WTC11 (cell line): ENCODE data around the gene DLG5. TPM values are rescaled to one million over a fixed set of nuclear protein-coding genes. Genes with fewer than 3 reads are reported as not detected.

Experiments
- ATAC-seq: fragments of 200-7000 bp; cut with Tn5 transposase; 2 replicates; pipeline ENCODE4 v1.10.0; 2021; ENCODE audit warnings: mild to moderate bottlenecking, moderate library complexity
- CTCF ChIA-PET: fragments of 300-600 bp; sonication (Branson Sonifier 250); formaldehyde crosslinking; loops from one replicate; lab custom pipeline; 2021; ENCODE audit warnings: antibody characterized with exemption; lab: Charles Lee
- POLR2A ChIA-PET: fragments of 350-600 bp; sonication (Branson Sonifier 250); formaldehyde crosslinking; loops from one replicate; lab custom pipeline; 2021; ENCODE audit warnings: antibody characterized with exemption; lab: Charles Lee
- DNase-seq: peaks from one replicate; pipeline ENCODE4 v3.0.0; 2021; ENCODE audit warnings: low spot score
- H3K27ac Mint-ChIP-seq: 2 replicates; pipeline ENCODE4 v1.8.0; 2021; ENCODE audit warnings: mixed read lengths
- H3K27me3 Mint-ChIP-seq: 2 replicates; pipeline ENCODE4 v1.8.0; 2021; ENCODE audit warnings: low read depth, mild to moderate bottlenecking, moderate library complexity, mixed read lengths
- H3K36me3 Mint-ChIP-seq: 2 replicates; pipeline ENCODE4 v1.8.0; 2021; ENCODE audit warnings: mixed read lengths
- H3K4me1 Mint-ChIP-seq: 2 replicates; pipeline ENCODE4 v1.8.0; 2022; ENCODE audit warnings: mixed read lengths
- H3K4me3 Mint-ChIP-seq: 2 replicates; pipeline ENCODE4 v1.8.0; 2021; ENCODE audit warnings: mild to moderate bottlenecking, moderate library complexity, mixed read lengths
- H3K9me3 Mint-ChIP-seq: 2 replicates; pipeline ENCODE4 v1.8.0; 2021; ENCODE audit warnings: mixed read lengths
- ELF4 ChIP-seq: sonication (generic); formaldehyde crosslinking; IDR thresholded peaks from 2 replicates; pipeline ENCODE4 v1.8.1; 2022; ENCODE audit warnings: low read depth, mild to moderate bottlenecking, moderate library complexity, missing genetic modification reagents
- ESRRA ChIP-seq: sonication (generic); formaldehyde crosslinking; IDR thresholded peaks from 2 replicates; pipeline ENCODE4 v1.8.1; 2022; ENCODE audit warnings: mild to moderate bottlenecking, missing genetic modification reagents, borderline replicate concordance
- FOXP1 ChIP-seq: sonication (generic); formaldehyde crosslinking; IDR thresholded peaks from 2 replicates; pipeline ENCODE4 v1.8.0; 2022; ENCODE audit warnings: missing genetic modification reagents, mild to moderate bottlenecking, moderate library complexity, borderline replicate concordance
- GTF2I ChIP-seq: fragments of 250-450 bp; sonication (Bioruptor Pico); conservative IDR thresholded peaks from 2 replicates; pipeline ENCODE4 v1.4.0; 2021; ENCODE audit warnings: mild to moderate bottlenecking
- KAT7 ChIP-seq: sonication (generic); formaldehyde crosslinking; IDR thresholded peaks from 2 replicates; pipeline ENCODE4 v1.8.1; 2023; ENCODE audit warnings: missing genetic modification reagents, mild to moderate bottlenecking, borderline replicate concordance
- NFYB ChIP-seq: sonication (generic); formaldehyde crosslinking; conservative IDR thresholded peaks from 2 replicates; pipeline ENCODE4 v1.8.0; 2022; ENCODE audit warnings: low read depth, missing genetic modification reagents
- NR2C2 ChIP-seq: sonication (generic); formaldehyde crosslinking; IDR thresholded peaks from 2 replicates; pipeline ENCODE4 v1.8.0; 2022; ENCODE audit warnings: mild to moderate bottlenecking, missing genetic modification reagents
- PRRX2 ChIP-seq: fragments of 250-450 bp; sonication (Bioruptor Pico); IDR thresholded peaks from 2 replicates; pipeline ENCODE4 v1.8.0; 2021; ENCODE audit warnings: mild to moderate bottlenecking
- RORB ChIP-seq: fragments of 250-450 bp; sonication (Bioruptor Pico); IDR thresholded peaks from 2 replicates; pipeline ENCODE4 v1.9.0; 2021; ENCODE audit warnings: mild to moderate bottlenecking
- SOX15 ChIP-seq: fragments of 250-450 bp; sonication (Bioruptor Pico); IDR thresholded peaks from 2 replicates; pipeline ENCODE4 v1.9.0; 2021; ENCODE audit warnings: mild to moderate bottlenecking
- TEAD1 ChIP-seq: sonication (generic); formaldehyde crosslinking; IDR thresholded peaks from 2 replicates; pipeline ENCODE4 v1.8.0; 2022; ENCODE audit warnings: mild to moderate bottlenecking, missing genetic modification reagents
- ZNF416 ChIP-seq: fragments of 250-450 bp; sonication (Bioruptor Pico); IDR thresholded peaks from 2 replicates; pipeline ENCODE4 v1.9.0; 2021; ENCODE audit warnings: mild to moderate bottlenecking, inconsistent platforms
- total RNA-seq: library from RNA; stranded (reverse); gene quantifications from 3 replicates; pipeline ENCODE4 v1.2.3, GENCODE V29; 2021
- TF ChIP-seq, protein P1 (sequence below): sonication (generic); formaldehyde crosslinking; IDR thresholded peaks from 2 replicates; pipeline ENCODE4 v1.8.1; 2023; ENCODE audit warnings: mild to moderate bottlenecking, moderate library complexity, missing genetic modification reagents
- TF ChIP-seq, protein P2 (sequence below): fragments of 250-450 bp; sonication (Bioruptor Pico); IDR thresholded peaks from 2 replicates; pipeline ENCODE4 v1.9.0; 2021; ENCODE audit warnings: mild to moderate bottlenecking
- TF ChIP-seq, protein P3 (sequence below): sonication (generic); formaldehyde crosslinking; IDR thresholded peaks from 2 replicates; pipeline ENCODE4 v1.8.0; 2023; ENCODE audit warnings: missing genetic modification reagents
- TF ChIP-seq, protein P4 (sequence below): sonication (generic); formaldehyde crosslinking; IDR thresholded peaks from 2 replicates; pipeline ENCODE4 v1.8.0; 2023; ENCODE audit warnings: mild to moderate bottlenecking, missing genetic modification reagents
- TF ChIP-seq, protein P5 (sequence below): sonication (generic); formaldehyde crosslinking; IDR thresholded peaks from 2 replicates; pipeline ENCODE4 v1.8.1; 2023; ENCODE audit warnings: mild to moderate bottlenecking, missing genetic modification reagents, moderate library complexity
- TF ChIP-seq, protein P6 (sequence below): sonication (generic); formaldehyde crosslinking; IDR thresholded peaks from 2 replicates; pipeline ENCODE4 v1.8.1; 2022; ENCODE audit warnings: mild to moderate bottlenecking, moderate library complexity, missing genetic modification reagents
- TF ChIP-seq, protein P7 (sequence below): sonication (generic); formaldehyde crosslinking; IDR thresholded peaks from 2 replicates; pipeline ENCODE4 v1.8.0; 2022; ENCODE audit warnings: mild to moderate bottlenecking, missing genetic modification reagents
- TF ChIP-seq, protein P8 (sequence below): fragments of 250-450 bp; sonication (Bioruptor Pico); IDR thresholded peaks from 2 replicates; pipeline ENCODE4 v1.9.0; 2021; ENCODE audit warnings: mild to moderate bottlenecking

The DLG5 gene
- total RNA-seq, 1 experiment from 2014 or later, result 65.5 TPM

DNA sequence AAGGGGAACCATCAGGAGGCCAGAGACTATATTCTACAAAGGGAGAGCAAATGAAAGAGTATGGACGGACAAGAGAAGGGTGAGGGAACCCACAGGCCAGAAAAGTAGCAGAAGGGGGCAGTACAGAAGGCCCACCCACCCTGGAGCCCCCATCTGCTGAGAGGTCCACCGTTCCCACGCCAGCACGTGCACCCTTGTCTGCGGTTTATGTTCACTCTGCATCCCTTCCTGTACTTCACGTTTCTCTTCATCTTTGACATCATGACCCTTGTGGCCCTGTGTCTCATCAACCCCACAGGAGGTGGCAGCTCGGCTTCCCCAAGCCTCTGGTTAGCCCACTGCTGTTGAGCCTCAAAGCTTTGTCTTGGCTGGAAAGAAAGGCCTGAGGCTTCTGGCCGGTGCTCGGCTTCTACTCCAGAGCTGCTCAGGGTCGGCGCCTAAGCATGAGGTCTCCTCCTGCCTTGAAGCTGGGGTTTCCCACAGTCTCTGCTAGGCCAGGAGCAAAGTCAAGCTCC is 138.0 kb downstream of the DLG5 start (continued):
- TF ChIP-seq, protein P1, sequence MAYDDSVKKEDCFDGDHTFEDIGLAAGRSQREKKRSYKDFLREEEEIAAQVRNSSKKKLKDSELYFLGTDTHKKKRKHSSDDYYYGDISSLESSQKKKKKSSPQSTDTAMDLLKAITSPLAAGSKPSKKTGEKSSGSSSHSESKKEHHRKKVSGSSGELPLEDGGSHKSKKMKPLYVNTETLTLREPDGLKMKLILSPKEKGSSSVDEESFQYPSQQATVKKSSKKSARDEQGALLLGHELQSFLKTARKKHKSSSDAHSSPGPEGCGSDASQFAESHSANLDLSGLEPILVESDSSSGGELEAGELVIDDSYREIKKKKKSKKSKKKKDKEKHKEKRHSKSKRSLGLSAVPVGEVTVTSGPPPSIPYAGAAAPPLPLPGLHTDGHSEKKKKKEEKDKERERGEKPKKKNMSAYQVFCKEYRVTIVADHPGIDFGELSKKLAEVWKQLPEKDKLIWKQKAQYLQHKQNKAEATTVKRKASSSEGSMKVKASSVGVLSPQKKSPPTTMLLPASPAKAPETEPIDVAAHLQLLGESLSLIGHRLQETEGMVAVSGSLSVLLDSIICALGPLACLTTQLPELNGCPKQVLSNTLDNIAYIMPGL, result no peak
- no peak for TF ChIP-seq PRRX2
- TF ChIP-seq, protein P2, sequence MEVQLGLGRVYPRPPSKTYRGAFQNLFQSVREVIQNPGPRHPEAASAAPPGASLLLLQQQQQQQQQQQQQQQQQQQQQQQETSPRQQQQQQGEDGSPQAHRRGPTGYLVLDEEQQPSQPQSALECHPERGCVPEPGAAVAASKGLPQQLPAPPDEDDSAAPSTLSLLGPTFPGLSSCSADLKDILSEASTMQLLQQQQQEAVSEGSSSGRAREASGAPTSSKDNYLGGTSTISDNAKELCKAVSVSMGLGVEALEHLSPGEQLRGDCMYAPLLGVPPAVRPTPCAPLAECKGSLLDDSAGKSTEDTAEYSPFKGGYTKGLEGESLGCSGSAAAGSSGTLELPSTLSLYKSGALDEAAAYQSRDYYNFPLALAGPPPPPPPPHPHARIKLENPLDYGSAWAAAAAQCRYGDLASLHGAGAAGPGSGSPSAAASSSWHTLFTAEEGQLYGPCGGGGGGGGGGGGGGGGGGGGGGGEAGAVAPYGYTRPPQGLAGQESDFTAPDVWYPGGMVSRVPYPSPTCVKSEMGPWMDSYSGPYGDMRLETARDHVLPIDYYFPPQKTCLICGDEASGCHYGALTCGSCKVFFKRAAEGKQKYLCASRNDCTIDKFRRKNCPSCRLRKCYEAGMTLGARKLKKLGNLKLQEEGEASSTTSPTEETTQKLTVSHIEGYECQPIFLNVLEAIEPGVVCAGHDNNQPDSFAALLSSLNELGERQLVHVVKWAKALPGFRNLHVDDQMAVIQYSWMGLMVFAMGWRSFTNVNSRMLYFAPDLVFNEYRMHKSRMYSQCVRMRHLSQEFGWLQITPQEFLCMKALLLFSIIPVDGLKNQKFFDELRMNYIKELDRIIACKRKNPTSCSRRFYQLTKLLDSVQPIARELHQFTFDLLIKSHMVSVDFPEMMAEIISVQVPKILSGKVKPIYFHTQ, result no peak
- TF ChIP-seq, protein P3, sequence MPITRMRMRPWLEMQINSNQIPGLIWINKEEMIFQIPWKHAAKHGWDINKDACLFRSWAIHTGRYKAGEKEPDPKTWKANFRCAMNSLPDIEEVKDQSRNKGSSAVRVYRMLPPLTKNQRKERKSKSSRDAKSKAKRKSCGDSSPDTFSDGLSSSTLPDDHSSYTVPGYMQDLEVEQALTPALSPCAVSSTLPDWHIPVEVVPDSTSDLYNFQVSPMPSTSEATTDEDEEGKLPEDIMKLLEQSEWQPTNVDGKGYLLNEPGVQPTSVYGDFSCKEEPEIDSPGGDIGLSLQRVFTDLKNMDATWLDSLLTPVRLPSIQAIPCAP (CRISPR knock-in tag), result no peak
- no peak for TF ChIP-seq ESRRA
- no peak for TF ChIP-seq NR2C2 (CRISPR knock-in tag)
- no peak for TF ChIP-seq NFYB (CRISPR knock-in tag)

DNA sequence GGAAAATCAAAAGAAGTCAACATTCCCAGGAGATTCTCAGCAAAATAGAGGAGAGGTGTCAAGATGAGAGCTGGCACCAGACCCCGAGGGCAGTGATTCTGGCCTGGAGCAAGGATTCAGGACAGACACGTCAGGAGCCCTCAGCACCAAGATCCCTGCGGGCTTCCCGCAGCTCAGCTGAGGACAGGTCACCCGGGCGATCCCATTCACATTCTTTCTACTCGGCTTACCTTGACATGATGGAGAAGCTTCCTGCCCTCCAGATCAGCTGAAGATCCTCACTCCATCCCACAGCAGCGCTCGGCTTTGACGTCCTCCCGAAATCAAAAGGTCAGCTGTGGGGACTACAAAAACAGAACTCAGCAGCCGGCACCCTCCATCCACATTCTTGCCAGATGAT is 139.1 kb downstream of the DLG5 start:
- POLR2A ChIA-PET, result no interaction called here
- peaks cover 48% of the 10 kb centered on the region for H3K36me3 Mint-ChIP-seq
- CTCF ChIA-PET, result interaction anchor here (1.0 kb wide), 1 partner anchor 187 kb away, joined by 3 read pairs; no protein-coding TSS in a partner anchor
- no peak for TF ChIP-seq ZNF416 (CRISPR knock-in tag)
- TF ChIP-seq GTF2I, result no peak
- TF ChIP-seq TEAD1 (CRISPR knock-in tag), result no peak
- TF ChIP-seq, protein P4, sequence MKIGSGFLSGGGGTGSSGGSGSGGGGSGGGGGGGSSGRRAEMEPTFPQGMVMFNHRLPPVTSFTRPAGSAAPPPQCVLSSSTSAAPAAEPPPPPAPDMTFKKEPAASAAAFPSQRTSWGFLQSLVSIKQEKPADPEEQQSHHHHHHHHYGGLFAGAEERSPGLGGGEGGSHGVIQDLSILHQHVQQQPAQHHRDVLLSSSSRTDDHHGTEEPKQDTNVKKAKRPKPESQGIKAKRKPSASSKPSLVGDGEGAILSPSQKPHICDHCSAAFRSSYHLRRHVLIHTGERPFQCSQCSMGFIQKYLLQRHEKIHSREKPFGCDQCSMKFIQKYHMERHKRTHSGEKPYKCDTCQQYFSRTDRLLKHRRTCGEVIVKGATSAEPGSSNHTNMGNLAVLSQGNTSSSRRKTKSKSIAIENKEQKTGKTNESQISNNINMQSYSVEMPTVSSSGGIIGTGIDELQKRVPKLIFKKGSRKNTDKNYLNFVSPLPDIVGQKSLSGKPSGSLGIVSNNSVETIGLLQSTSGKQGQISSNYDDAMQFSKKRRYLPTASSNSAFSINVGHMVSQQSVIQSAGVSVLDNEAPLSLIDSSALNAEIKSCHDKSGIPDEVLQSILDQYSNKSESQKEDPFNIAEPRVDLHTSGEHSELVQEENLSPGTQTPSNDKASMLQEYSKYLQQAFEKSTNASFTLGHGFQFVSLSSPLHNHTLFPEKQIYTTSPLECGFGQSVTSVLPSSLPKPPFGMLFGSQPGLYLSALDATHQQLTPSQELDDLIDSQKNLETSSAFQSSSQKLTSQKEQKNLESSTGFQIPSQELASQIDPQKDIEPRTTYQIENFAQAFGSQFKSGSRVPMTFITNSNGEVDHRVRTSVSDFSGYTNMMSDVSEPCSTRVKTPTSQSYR (CRISPR knock-in tag), result no peak
- TF ChIP-seq, protein P5, sequence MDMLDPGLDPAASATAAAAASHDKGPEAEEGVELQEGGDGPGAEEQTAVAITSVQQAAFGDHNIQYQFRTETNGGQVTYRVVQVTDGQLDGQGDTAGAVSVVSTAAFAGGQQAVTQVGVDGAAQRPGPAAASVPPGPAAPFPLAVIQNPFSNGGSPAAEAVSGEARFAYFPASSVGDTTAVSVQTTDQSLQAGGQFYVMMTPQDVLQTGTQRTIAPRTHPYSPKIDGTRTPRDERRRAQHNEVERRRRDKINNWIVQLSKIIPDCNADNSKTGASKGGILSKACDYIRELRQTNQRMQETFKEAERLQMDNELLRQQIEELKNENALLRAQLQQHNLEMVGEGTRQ (CRISPR knock-in tag), result no peak
- TF ChIP-seq SOX15, result no peak
- TF ChIP-seq KAT7 (CRISPR knock-in tag), result no peak
- no peak for TF ChIP-seq ELF4
- TF ChIP-seq, all 79 proteins: peak for 0
- Mint-ChIP-seq H3K4me1 (no peaks in the 10 kb centered on the region), H3K27ac (no peak overlapping the region), H3K27me3 (no peaks in the 10 kb centered on the region), H3K4me3 (no peak overlapping the region), H3K9me3 (no peaks in the 10 kb centered on the region)
- ATAC-seq (no peak), DNase-seq (no peak)

DNA sequence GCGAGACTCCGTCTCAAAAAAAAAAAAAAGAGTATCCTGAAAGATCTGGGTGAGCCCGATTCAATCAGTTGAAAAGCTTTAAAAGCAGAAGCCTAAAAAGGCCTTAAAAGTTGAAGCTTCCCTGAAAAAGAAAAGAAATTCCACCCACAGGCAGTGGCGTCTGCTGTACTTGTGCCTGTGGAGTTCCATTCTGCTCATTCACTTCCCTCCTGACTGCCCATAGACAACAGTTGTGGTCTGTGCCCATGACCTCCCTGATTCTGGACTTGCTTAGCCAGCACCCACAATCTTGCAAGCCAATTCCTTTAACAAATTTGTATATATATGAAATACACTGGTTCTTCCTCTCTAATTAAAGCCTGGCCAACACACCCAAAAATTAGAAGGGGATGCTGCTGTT is 141.7 kb downstream of the DLG5 start:
- POLR2A ChIA-PET, result no interaction called here
- TF ChIP-seq, protein P6, sequence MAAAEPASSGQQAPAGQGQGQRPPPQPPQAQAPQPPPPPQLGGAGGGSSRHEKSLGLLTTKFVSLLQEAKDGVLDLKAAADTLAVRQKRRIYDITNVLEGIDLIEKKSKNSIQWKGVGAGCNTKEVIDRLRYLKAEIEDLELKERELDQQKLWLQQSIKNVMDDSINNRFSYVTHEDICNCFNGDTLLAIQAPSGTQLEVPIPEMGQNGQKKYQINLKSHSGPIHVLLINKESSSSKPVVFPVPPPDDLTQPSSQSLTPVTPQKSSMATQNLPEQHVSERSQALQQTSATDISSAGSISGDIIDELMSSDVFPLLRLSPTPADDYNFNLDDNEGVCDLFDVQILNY (CRISPR knock-in tag), result no peak
- TF ChIP-seq, protein P7, sequence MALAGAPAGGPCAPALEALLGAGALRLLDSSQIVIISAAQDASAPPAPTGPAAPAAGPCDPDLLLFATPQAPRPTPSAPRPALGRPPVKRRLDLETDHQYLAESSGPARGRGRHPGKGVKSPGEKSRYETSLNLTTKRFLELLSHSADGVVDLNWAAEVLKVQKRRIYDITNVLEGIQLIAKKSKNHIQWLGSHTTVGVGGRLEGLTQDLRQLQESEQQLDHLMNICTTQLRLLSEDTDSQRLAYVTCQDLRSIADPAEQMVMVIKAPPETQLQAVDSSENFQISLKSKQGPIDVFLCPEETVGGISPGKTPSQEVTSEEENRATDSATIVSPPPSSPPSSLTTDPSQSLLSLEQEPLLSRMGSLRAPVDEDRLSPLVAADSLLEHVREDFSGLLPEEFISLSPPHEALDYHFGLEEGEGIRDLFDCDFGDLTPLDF (CRISPR knock-in tag), result no peak
- TF ChIP-seq NR2C2 (CRISPR knock-in tag) (no peak), FOXP1 (CRISPR knock-in tag) (no peak), RORB (CRISPR knock-in tag) (no peak)
- TF ChIP-seq, protein P8, sequence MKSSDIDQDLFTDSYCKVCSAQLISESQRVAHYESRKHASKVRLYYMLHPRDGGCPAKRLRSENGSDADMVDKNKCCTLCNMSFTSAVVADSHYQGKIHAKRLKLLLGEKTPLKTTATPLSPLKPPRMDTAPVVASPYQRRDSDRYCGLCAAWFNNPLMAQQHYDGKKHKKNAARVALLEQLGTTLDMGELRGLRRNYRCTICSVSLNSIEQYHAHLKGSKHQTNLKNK (CRISPR knock-in tag), result no peak
- TF ChIP-seq, all 79 proteins: peak for 0
- no peaks in the 10 kb centered on the region for H3K27me3 Mint-ChIP-seq
- CTCF ChIA-PET, result interaction anchor here (0.6 kb wide), 2 partner anchors 73 to 152 kb away, joined by 3 read pairs; no protein-coding TSS in a partner anchor
- H3K4me1 Mint-ChIP-seq, result no peaks in the 10 kb centered on the region
- H3K27ac Mint-ChIP-seq, result no peak overlapping the region
- DNase-seq (no peak), ATAC-seq (no peak)
- H3K36me3 Mint-ChIP-seq, result peaks cover 41% of the 10 kb centered on the region
- no peak overlapping the region for H3K4me3 Mint-ChIP-seq
- no peaks in the 10 kb centered on the region for H3K9me3 Mint-ChIP-seq
